Suprapubic skin (tissue), 4 donors: Measurements from ENCODE around the gene RNF182. TPM values are rescaled to one million over a fixed set of nuclear protein-coding genes. Genes with fewer than 3 reads are reported as not detected.

Experiments used
- DNase-seq, 2 donors: peaks; one replicate each; pipeline ENCODE4 v3.0.0-alpha.2; 2019; ENCODE audit warnings: low spot score in 2 of 2
- H3K27ac ChIP-seq: fragments of 200-600 bp; sonication (generic); one replicate; pipeline ENCODE4 v1.5.1; 2019
- H3K27me3 ChIP-seq: fragments of 200-600 bp; sonication (generic); one replicate; pipeline ENCODE4 v1.5.1; 2019
- H3K36me3 ChIP-seq: fragments of 200-600 bp; sonication (generic); one replicate; pipeline ENCODE4 v1.5.1; 2019
- H3K4me1 ChIP-seq: fragments of 200-600 bp; sonication (generic); one replicate; pipeline ENCODE4 v1.5.1; 2019
- H3K4me3 ChIP-seq: fragments of 200-600 bp; sonication (generic); one replicate; pipeline ENCODE4 v1.5.1; 2019; ENCODE audit warnings: mild to moderate bottlenecking
- H3K9me3 ChIP-seq: fragments of 200-600 bp; sonication (generic); one replicate; pipeline ENCODE4 v1.5.1; 2019
- EP300 ChIP-seq: sonication (generic); formaldehyde crosslinking; IDR thresholded peaks from one replicate; pipeline ENCODE4 v1.6.1; 2017; ENCODE audit warnings: antibody characterized with exemption
- POLR2A ChIP-seq, 2 donors: fragments of 450-650 bp; IDR thresholded peaks; one replicate each; pipeline ENCODE4 v1.6.1; 2017; ENCODE audit warnings: antibody characterized with exemption in 2 of 2, mild to moderate bottlenecking in 2 of 2, moderate library complexity in 2 of 2
- POLR2AphosphoS5 ChIP-seq, 3 donors: sonication (generic); formaldehyde crosslinking; IDR thresholded peaks; one replicate each; pipeline ENCODE4 v1.6.1; 2017; ENCODE audit warnings: antibody characterized with exemption in 3 of 3
- WGBS: methylation state at CpG from one replicate; pipeline ENCODE4 v1.1.5; 2018; 5-methylcytosine and 5-hydroxymethylcytosine counted together
- total RNA-seq, 4 donors: library from RNA; depleted of rRNA; stranded (reverse); fragments of >200 nt; gene quantifications; one replicate each; pipeline ENCODE4 v1.1.0, GENCODE V29; 2016
- TF ChIP-seq, protein P1 (sequence below), 2 donors: fragments of 200-600 bp in 1 of 2; fragments of 450-650 bp in 1 of 2; sonication (generic) in 1 of 2; IDR thresholded peaks; one replicate each; pipeline ENCODE4 v1.5.1; 2016 to 2019; ENCODE audit warnings: antibody characterized with exemption in 2 of 2, mild to moderate bottlenecking in 1 of 2, moderate library complexity in 1 of 2

The RNF182 gene
- total RNA-seq, 4 donors from 2014 or later, result 0.11 to 1.0 (median 0.83) TPM

DNA sequence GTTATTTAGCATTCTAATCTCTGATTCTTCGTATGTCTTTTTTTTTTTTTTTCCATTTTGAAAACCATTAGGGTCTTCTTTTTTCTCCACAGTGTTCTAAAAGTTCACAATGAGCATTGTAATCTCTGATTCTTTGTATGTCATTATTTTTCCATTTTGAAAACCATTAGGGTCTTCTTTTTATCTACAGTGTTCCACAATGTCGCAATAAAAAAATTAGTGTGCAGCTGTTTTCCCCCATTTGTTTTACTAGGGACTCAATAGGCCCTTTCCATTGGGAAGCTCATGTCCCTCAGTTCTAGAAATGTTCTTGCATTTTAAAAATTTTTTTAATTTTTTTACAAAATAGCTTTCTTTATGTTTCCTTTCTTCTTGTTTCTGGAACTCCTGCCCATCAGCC is 64.2 kb downstream of the RNF182 start:
- Histone ChIP-seq H3K4me3 (no peak overlapping the region), H3K27me3 (peaks cover 29% of the 10 kb centered on the region), H3K27ac (no peak overlapping the region), H3K9me3 (no peaks in the 10 kb centered on the region), H3K36me3 (no peaks in the 10 kb centered on the region), H3K4me1 (no peaks in the 10 kb centered on the region)
- 84% methylated on average over 2 of the region's 2 CpGs for WGBS
- TF ChIP-seq, protein P1, sequence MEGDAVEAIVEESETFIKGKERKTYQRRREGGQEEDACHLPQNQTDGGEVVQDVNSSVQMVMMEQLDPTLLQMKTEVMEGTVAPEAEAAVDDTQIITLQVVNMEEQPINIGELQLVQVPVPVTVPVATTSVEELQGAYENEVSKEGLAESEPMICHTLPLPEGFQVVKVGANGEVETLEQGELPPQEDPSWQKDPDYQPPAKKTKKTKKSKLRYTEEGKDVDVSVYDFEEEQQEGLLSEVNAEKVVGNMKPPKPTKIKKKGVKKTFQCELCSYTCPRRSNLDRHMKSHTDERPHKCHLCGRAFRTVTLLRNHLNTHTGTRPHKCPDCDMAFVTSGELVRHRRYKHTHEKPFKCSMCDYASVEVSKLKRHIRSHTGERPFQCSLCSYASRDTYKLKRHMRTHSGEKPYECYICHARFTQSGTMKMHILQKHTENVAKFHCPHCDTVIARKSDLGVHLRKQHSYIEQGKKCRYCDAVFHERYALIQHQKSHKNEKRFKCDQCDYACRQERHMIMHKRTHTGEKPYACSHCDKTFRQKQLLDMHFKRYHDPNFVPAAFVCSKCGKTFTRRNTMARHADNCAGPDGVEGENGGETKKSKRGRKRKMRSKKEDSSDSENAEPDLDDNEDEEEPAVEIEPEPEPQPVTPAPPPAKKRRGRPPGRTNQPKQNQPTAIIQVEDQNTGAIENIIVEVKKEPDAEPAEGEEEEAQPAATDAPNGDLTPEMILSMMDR (IDR thresholded peaks at IDR 0.05), result no peak
- TF ChIP-seq POLR2A (IDR thresholded peaks at IDR 0.05) (no peak), POLR2AphosphoS5 (IDR thresholded peaks at IDR 0.05) (no peak), EP300 (no peak)
- DNase-seq, result no peak

DNA sequence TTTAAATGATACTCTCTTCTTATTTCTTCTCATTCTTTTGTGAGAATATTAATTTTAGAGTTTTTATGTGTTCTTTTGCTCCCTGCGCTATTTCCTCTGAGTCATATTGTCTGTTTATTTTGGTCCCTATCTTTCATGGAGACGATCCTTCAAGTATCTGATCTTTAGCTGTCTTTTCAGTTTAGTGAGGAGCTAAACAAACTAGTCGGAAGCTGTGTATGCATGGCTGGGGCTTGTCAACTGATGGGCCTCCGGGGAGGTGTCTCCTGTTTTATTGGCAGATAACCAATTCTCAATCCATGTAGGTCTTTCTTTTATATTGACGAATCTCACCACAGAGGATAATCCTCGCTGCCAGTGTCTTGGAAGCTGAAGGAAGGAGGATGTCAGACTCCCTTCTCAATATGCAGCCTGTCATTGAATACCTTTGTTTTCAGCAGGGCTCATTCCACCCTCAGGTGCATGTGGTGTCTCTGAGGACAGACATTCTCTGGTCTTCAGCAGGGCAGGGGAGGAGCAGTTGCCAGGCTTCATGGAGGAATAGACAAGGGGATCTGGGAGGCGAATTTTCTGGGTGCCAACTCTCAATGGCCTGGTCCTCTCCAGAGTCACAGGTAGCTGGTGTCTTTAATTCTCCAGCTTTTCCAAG is 64.9 kb downstream of the RNF182 start:
- WGBS, result 64% methylated on average over 7 of the region's 7 CpGs

DNA sequence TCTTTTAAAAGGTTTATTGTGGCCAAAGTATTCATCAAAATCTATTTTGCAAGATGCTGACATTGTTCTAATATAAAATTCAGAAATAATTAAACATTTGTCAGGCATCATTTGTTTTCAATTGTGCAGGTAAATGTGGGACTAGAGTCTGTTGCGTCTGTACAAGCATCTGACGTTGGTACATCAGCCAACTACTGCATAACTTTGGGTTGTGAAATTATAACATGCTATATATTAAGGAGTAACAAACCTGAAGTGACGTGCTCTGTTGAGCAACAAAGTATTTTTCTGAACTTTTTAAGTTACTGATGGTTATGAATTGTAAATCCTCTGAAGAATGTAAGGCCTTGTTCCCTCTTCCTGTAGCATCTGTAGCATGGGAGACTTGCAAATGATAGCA is 66.0 kb downstream of the RNF182 start:
- Histone ChIP-seq H3K4me3 (no peak overlapping the region), H3K36me3 (no peaks in the 10 kb centered on the region), H3K4me1 (no peaks in the 10 kb centered on the region), H3K27ac (no peak overlapping the region), H3K27me3 (peaks cover 20% of the 10 kb centered on the region), H3K9me3 (no peaks in the 10 kb centered on the region)
- TF ChIP-seq POLR2A (IDR thresholded peaks at IDR 0.05), result no peak
- no peak for TF ChIP-seq EP300
- TF ChIP-seq, protein P1 (IDR thresholded peaks at IDR 0.05), result no peak
- no peak for TF ChIP-seq POLR2AphosphoS5 (IDR thresholded peaks at IDR 0.05)
- DNase-seq, result no peak
- 66% methylated on average over 3 of the region's 3 CpGs for WGBS

More for the DNA sequence above, 64.9 kb downstream of the RNF182 start:
- Histone ChIP-seq H3K9me3 (no peaks in the 10 kb centered on the region), H3K4me1 (no peaks in the 10 kb centered on the region), H3K4me3 (no peak overlapping the region), H3K27ac (no peak overlapping the region), H3K36me3 (no peaks in the 10 kb centered on the region), H3K27me3 (peaks cover 29% of the 10 kb centered on the region)
- DNase-seq, result no peak
- TF ChIP-seq POLR2A (IDR thresholded peaks at IDR 0.05) (no peak), POLR2AphosphoS5 (IDR thresholded peaks at IDR 0.05) (no peak), EP300 (no peak)
- TF ChIP-seq, protein P1 (IDR thresholded peaks at IDR 0.05), result no peak

DNA sequence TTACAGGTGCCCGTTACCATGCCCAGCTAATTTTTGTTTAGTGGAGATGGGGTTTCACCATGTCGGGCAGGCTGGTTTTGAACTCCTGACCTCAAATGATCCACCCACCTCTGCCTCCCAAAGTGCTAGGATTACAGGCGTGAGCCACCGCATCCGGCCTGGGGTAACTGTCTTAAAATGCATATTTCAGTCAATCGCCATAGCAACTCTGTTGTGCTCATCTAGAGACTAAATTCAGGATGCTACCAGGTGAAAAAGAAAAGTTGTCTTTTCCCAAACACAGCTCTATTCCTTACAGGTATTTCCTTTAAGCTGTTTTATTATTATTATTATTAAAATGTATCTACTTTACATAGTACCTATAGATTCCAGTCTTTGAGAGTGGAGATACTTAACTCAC is 66.6 kb downstream of the RNF182 start:
- Histone ChIP-seq H3K36me3 (no peaks in the 10 kb centered on the region), H3K27me3 (peaks cover 18% of the 10 kb centered on the region), H3K9me3 (no peaks in the 10 kb centered on the region), H3K4me3 (no peak overlapping the region), H3K27ac (no peak overlapping the region), H3K4me1 (no peaks in the 10 kb centered on the region)
- no peak for DNase-seq
- 92% methylated on average over 6 of the region's 6 CpGs for WGBS
- TF ChIP-seq EP300, result no peak
- no peak for TF ChIP-seq POLR2AphosphoS5 (IDR thresholded peaks at IDR 0.05)
- TF ChIP-seq POLR2A (IDR thresholded peaks at IDR 0.05), result no peak
- TF ChIP-seq, protein P1 (IDR thresholded peaks at IDR 0.05), result no peak

DNA sequence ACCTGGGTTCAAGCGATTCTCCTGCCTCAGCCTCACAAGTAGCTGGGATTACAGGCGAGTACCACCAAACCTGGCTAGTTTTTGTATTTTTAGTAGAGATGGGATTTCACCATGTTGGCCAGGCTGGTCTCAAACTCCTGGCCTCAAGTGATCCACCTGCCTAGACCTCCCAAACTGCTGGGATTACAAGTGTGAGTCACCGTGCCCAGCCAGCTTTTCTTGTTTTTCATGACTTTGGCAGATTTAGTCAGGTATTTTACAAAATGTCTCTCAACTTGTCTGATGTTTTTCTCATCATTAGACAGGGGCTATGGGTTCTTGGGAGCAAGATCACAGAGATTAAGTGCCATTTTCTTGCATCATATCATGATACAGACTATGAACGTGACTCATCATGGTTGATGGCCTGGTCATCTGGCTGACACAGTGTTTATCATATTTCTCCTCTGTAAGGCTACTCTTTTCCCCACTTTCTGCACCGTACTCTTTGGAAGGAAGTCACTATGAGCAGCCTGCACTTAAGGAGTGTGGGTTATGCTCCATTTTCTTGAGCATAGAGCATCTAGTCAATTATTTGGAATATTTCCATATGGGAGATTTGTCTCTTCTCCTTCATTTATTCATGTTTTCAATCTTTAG is 67.8 kb downstream of the RNF182 start:
- no peak for DNase-seq
- Histone ChIP-seq H3K27me3 (peaks cover 15% of the 10 kb centered on the region), H3K9me3 (no peaks in the 10 kb centered on the region), H3K36me3 (no peaks in the 10 kb centered on the region), H3K27ac (no peak overlapping the region), H3K4me3 (no peak overlapping the region), H3K4me1 (no peaks in the 10 kb centered on the region)
- TF ChIP-seq, protein P1 (IDR thresholded peaks at IDR 0.05), result no peak
- no peak for TF ChIP-seq EP300
- no peak for TF ChIP-seq POLR2AphosphoS5 (IDR thresholded peaks at IDR 0.05)
- TF ChIP-seq POLR2A (IDR thresholded peaks at IDR 0.05), result no peak
- 80% methylated on average over 5 of the region's 5 CpGs for WGBS
